Loucy (cell line): ENCODE measurements around the gene TIAM1.

Experiments used
- EZH2phosphoT487 ChIP-seq: fragments of 200-600 bp; IDR thresholded peaks from 2 replicates; pipeline ENCODE4 v1.6.1; 2018; ENCODE audit warnings: antibody characterized with exemption, mild to moderate bottlenecking, moderate library complexity, borderline replicate concordance
- TF ChIP-seq, protein P1 (sequence below): fragments of 200-600 bp; sonication (generic); conservative IDR thresholded peaks from 2 replicates; pipeline ENCODE4 v1.5.1; 2014; ENCODE audit warnings: mild to moderate bottlenecking, antibody characterized with exemption, low read length

DNA sequence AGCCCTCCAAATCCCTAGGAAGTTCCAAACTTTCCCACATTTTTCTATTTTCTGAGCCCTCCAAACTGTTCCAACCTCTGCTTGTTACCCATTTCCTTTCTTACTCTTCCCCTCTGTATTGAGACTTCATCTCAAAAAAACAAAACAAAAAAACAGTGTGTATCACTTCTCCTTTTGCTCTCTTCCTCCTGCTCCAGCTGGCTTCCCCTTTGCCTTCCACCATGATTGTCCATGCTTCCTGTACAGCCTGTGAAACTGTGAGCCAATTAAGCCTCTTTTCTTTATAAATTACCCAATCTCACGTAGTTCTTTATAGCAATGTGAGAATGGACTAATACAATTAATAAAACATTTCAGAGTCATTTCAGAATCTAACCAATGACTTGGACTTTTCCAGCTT lies 236.2 kb downstream of the TIAM1 start:
- TF ChIP-seq, protein P1, sequence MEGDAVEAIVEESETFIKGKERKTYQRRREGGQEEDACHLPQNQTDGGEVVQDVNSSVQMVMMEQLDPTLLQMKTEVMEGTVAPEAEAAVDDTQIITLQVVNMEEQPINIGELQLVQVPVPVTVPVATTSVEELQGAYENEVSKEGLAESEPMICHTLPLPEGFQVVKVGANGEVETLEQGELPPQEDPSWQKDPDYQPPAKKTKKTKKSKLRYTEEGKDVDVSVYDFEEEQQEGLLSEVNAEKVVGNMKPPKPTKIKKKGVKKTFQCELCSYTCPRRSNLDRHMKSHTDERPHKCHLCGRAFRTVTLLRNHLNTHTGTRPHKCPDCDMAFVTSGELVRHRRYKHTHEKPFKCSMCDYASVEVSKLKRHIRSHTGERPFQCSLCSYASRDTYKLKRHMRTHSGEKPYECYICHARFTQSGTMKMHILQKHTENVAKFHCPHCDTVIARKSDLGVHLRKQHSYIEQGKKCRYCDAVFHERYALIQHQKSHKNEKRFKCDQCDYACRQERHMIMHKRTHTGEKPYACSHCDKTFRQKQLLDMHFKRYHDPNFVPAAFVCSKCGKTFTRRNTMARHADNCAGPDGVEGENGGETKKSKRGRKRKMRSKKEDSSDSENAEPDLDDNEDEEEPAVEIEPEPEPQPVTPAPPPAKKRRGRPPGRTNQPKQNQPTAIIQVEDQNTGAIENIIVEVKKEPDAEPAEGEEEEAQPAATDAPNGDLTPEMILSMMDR: no peak
- TF ChIP-seq EZH2phosphoT487: no peak
